GM12892 (cell line): Measurements from ENCODE around the gene MMD.

Experiments
- POLR2A ChIP-seq: IDR thresholded peaks from 2 replicates; pipeline ENCODE4 v1.6.1; 2011; ENCODE audit warnings: low read depth, low read length, control low read depth
- POLR2AphosphoS5 ChIP-seq: IDR thresholded peaks from 2 replicates; pipeline ENCODE4 v1.6.1; 2011; ENCODE audit warnings: low read depth, low read length, control low read depth

DNA sequence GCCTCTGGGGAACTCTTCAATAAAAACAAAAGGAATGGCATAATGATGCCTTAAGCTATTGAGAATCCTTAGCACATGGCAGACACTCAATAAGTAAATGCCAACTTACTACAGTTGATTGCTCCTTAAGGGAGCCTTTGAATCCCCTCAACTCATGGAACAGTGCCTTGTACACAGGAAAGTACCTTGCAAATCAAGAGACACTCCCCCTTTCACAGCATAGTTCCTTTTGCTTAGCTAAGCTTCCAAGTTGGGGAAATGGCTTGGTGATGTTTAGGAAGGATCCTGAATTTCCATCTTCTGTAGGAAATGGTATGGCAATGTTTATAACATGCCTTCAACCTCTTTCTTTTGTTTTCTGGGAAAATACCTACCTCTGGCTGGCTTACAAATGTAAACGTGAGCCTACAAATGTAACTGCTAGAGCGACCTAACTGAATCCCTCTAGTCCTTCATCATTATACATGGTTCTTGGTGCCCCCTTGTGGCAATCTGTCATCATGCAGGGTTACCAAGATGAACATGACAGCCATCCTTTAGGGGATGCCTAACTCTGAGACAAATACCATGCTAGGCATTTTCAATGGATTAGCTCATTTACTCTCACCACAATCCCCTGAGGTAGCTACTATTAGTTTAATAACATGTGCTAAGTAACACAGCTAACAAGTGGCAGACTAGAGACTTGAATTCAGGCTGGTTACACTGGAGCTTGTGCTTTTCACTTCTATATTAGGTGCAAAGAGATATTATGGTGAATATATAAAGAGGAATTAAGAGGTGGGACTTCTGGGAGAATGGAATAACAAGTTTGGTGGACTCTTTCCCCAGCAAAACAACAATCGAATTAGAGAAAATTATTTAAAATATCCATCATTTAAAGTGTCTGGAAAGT, 65.0 kb downstream of the MMD start:
- no peak for TF ChIP-seq POLR2A
- no peak for TF ChIP-seq POLR2AphosphoS5
